UCSD-AML1 (cell line): Measurements from ENCODE around the gene ITGAD.
"Not testable (repeated sequence)": the region's sequence is repeated elsewhere in the genome, so short reads cannot be mapped to it uniquely, and the experiment has no call there.

ENCODE experiments used
- DNase-seq: peaks from one replicate; lab custom pipeline; 2025; ENCODE audit not compliant: unreplicated experiment; lab: John Stamatoyannopoulos, UW

The ITGAD gene

DNA sequence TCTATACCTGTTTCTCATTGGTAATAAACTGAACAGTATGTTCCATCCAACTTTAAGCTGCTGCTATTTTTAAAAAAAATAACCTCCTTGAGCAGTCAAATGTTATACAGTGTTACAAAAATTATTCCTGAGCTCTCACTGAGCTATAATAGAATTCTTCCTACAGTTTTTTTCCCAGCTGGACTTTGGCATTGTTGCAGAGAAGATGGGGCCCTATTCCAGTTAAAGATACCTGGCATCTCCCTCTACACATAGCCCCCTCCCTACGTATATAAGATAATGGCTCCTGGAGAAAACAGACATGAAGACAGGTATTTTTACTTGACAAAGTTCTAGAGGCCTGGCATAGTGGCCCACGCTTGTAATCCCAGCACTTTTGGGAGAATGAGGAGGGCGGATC lies 36.7 kb downstream of the ITGAD start:
- no peak for DNase-seq

DNA sequence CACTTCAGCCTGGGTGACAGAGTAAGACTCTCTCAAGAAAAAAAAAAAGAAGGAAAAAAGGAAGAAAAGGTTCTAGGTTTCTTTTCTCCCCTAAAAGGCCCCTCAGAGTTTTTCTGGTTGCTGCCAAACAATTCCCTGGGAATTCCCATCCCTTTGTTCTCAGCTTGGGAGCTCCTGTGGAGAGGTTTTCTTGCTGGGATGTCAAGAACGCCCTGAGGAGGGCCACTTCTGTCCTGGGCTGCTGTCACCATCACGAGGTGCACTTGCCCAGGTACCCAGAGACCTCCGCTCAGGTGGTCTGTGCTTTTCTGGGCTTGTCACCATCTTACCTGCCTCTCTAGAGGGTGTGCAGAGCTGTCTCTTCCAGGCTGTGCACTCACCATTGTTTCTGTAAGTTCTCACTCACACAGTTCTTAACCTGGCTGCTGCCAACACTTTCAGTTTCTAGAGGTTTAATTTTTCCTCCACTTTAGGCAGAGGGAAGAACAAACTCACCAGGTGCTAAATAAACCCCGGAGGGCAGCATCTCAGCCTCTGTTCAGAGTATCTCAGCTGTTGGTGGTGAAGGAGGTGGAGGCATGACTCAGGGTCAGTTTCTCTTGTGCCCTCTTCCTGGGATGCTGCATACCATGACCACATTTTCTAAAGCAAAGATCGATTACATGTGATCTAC lies 37.4 kb downstream of the ITGAD start:
- DNase-seq: no peak

DNA sequence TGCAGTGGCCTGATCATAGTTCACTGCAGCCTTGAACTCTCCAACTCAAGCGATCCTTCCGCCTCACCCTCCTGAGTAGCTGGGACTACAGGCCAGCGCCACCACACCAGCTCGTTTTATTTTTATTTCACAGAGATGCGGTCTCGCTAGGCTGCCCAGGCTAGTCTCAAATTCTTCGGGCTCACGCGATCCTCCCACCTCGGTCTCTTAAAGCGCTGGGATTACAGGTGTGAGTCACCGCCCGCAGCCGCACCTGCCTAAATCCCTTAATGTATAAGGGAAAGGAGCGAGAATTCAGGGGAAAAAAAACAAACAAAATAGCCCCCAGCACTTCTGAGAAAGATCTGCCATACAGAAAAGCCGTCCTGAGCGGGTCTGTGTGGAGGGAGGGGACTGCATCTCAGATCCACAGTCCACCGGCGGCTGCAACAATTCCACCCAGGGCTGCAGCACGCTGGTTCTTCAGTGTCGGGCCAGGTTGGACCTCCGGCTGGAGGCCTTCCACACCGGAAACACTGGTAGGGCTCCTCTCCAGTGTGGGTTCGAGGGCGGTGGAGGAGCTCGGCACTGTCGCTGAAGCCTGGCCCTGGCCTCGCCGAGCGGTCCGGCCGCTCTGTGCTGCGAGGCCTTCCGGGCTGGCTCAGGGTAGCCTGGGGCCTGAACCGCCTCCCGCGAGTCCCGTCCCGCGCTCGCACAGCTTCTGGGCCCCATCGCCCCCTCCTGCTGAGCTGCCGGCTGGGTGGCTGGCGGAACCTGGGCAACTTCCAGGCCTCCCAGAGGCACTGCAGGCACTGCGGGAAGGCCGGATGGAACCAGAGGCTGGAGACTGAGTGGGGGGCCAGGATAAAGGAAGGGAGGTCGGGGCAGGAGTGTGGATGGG lies 42.4 kb downstream of the ITGAD start:
- DNase-seq: no peak

DNA sequence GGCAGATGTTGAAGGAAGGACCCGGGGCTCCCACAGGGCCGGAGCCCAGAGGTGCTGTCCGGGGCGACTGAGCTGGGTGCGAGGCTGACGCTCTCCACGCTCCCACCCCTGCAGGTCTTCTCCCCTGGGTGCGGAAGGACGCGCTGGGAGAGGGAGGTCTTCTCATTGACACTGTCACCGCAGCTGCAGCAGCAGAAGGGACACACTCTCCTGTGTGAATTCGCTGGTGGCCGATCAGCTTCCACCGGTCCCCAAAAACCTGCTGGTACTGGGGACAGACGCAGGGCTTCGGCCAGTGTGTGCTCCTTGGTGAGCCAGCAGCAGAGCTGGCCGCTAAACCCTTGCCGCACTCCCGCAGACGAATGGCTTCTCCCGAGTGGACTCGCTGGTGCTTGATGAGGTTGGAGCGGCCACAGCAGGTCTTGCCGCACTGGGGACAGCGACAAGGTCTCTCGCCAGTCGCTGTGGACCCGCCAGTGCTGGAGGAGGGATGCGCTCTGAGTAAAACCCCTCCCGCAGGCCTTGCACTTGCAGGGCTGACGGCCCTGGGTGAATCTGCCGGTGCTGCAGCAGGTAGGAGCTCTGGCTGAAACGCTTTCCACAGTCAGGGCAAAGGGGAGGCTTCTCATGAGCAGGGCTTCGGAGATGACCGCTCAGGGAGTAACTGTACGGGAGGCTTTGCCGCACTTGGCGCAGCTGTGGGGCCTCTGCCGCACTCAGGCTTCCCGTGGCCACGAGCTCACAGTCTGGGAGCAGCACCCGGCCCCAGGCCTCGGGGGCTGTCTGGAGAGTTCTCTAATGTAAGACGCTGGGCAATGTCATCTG lies 43.3 kb downstream of the ITGAD start:
- DNase-seq: no peak

DNA sequence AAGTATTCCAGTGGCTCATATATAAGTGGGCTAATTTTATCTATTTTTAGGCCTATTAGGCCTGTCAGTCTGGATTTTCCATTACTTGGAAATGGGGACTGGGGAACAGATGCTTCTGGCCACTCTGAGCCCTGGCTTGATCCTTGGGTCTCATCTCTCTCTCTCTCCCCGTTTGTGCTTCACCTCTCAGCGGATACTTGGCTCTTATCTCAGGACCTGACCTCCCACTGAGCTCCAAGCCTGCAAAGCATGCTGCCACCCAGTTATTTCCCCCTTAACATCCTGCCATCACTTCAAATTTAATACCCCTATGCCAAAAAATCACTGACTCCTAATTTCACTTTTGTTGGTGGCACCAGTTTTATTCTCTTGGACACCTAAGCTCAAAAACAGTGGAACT lies 45.3 kb downstream of the ITGAD start:
- no peak for DNase-seq

DNA sequence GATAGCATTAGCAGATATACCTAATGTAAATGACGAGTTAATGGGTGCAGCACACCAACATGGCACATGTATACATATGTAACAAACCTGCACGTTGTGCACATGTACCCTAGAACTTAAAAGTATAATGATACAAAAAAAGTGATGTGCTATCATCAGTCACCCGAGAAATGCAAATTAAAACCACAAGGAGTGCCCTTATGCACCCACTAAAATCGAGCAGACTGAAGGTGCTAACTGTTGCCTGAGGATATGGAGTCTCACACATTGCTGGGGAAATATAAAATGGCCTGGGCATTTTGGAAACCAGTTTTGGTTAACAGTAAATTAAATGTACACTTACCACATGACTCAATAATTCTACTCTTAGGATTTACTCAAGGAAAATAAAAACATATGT lies 45.9 kb downstream of the ITGAD start:
- not testable (repeated sequence) for DNase-seq

DNA sequence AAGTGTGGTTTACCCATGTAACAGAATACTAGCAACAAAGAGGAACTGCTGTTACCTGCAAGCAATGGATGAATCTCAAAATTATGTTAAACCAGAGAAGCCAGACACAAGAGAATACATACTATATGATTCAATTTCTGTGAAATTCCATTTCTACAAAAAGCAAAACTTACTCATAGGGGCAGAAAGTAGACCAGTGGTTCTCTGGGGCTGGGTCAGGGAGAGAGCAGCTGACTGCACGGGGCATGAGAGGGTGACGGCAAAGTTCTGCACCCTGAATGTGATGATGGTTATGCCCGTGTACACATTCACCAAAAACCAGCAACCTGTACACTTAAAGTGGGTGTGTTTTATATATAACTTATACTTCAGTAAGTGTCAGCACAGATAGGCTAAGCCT lies 46.4 kb downstream of the ITGAD start:
- no peak for DNase-seq

DNA sequence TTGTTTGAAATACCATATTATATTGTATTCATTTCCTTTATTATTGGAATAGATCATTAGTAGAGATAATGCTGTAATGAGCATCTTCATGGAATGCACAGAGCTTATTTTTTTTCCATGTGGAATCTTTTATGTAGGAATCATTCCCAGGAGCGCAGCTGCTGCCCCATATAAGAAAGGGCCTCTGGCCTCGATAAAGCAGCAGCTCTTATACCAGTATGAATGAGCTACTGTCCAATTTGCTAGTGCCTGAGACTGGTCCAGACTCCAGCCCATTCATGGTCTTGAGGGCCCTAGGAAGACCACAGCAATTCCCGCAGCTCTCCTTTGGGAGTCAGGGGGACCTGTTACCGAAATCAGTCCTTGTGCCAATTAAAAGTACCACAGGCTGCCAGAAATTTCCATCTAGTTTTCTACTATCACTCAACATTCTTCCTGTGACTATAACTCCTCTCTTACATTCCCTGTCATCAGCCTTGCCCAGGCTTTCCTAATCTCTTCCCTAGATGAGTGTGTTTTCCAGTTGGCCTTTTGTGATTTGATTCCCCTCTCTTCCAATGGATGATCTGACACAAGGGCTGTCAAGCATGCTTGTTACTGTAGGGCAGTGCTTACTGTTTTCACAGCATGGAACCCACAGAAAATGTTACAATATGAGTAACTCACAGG lies 47.5 kb downstream of the ITGAD start:
- no peak for DNase-seq

DNA sequence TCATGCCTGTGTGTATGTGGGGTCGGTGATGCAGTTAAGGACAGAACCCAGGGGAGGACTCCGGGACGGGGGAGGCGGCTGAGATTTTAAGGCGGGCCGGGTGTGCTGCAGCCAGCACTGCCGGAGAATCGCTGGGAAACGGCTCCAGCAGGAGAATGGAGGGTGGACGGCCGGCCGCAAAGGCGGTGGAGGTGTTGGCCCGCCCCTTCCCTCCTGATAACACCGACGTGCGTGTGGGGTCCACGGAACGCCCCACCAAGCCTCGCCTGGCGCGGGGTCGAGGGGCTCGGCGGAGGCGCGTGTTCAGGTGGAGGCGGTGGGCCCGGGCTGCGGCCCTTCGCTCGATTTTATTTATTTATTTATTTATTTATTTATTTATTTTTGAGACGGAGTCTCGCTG lies 48.8 kb downstream of the ITGAD start:
- DNase-seq: no peak

DNA sequence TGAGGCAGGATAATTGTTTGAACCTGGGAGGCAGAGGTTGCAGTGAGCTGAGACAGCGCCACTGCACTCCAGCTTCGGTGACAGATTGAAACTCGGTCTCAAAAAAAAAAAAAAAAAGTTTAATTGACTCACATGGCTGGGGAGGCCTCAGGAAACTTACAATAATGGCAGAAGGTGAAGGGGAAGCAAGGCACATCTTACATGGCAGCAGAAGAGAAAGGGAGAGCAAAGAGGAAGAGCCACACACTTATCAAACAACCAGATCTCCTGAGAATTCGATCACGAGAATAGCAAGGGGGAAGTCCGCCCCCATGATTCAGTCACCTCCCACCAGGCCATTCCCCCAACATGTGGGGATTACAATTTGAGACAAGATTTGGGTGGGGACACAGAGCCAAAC lies 52.8 kb downstream of the ITGAD start:
- DNase-seq: not testable (repeated sequence)

DNA sequence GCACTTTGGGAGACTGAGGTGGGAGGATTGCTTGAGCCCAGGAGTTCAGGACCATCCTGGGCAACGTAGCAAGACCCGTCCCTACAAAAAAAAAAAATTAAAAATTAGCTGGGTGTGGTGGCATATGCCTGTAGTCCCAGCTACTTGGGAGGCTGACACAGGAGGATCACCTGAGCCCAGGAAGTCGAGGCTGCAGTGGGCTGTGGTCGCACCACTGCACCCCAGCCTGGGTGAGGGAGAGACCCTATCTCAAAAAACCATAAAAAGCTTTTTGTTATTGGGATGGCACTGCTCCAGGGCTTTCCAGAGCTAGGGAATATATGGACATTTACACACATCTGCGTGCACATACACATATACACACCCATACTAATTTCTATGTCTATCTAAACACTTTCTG lies 58.1 kb downstream of the ITGAD start:
- no peak for DNase-seq

DNA sequence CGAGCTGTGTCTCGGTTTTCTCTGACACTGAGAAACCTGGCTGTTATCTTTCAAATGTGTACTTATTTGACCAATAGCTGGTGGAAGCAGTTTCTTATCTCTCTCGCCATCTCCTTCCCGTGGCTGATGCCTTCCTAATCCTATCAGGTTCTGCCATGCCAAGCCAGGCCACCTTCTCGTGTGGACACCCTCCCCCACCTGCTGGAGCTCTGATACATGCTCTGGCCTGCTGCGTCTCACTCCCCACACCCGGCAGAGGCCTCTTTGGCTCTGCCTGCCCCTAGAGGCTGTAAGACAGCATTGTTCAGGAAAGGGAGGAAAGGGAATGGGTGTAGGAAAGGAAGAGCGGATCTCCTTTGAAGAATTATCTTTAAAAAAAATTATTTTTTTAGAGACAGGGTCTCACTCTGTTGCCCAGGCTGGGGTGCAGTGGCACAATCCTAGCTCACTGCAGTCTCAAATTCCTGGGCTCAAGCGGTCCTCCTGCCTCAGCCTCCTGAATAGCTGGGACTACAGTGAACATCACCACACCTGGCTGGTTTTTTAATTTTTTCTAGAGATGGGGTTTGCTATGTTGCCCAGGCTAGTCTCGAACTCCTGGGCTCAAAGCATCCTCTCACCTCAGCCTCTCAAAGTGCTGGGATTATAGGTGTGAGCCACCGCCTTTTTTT lies 58.7 kb downstream of the ITGAD start:
- peak; percentile 60 for DNase-seq

DNA sequence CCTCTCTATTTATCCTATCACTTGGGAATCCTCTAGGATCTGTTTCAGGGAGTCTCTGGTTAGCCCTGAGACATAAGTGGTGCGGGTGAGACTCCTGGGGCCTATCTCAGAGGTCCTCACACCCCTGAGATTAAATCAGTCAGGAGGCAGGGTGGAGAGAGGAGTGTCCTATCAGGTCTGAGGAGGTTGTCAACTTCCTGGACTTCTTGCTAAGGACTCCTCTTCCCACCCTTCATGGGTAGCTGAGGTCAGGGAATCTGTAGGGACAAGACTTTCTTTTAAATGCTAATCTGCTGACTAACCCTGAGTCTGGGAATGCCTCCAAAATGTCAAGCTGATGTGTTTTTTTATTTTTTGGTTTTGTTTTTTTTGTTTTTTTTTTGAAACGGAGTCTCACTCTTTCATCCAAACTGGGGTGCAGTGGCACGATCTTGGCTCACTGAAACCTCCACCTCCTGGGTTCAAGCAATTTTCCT lies 59.5 kb downstream of the ITGAD start:
- no peak for DNase-seq

DNA sequence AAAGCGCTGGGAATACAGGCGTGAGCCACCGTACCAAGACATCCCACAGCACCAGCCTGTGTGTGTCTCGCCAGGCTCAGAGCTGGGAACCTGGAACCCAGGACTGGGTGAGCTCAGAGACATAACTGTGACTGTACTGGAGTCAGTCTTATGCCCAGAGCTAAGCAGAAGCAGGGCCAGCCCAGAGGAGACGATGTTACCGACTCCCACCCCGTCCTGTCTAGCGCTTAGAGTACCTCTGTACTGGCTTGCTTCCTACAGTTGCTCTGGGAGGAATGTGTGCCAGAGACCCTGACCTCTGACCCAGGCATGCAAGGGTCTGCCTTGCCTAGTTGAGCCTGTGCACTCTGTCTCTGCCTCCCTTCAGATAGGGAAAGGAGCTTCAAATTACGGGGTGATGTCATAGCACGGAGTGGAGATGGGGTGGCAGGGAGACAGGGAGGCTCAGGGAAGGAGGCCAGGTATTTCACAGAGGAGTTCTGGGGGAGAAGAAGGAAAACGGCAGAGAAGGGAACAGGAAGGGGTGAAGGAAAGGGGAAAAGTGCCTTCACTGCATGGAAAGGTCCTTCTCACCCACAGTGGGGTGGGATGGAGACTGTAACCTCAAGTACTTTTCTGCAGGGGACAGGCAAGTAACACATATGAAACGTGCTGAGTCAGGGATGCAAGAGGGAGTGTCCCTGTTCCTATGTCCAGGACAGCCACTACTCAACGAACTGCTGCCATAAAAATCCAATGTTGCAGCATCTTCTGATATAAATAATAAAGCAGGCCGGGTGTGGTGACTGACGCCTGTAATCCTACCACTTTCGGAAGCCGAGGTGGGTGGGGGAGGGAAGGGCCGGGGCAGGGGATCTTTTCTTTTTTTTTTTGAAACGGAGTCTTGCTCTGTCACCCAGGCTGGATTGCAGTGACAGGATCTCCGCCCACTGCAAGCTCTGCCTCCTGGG lies 60.4 kb downstream of the ITGAD start:
- DNase-seq: no peak

DNA sequence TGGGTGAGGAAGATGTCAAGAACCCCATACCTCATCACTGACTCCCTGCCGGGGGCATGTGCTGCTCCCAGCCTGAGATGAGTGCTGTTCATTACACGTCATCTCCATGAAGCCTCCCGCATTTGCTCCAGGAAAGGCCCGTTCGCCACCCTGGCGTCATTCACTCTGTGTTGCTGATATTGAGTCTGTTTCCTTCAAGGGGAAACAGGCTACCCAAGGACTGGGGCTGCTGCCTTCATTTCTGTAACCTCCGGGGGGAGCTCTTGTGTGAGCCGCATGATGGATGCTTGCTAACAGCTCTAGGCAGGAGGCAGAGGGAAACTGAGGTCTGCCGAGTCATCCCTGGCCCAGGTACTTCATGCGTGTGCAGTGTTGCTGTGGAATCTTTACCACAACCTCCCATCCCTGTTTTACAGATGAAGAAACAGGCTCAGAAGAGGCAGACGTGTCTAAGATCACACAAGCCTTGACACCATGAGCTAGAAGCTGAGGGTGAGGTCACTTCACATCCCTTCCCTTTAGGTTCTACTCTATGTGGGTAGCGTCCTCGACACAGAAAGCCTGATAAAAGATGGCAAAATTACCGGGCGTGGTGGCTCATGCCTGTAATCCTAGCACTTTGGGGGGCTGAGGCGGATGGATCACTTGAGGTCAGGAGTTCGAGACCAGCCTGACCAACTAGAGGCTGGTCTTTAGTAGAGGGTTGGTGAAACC lies 62.6 kb downstream of the ITGAD start:
- peak; percentile 47 for DNase-seq

DNA sequence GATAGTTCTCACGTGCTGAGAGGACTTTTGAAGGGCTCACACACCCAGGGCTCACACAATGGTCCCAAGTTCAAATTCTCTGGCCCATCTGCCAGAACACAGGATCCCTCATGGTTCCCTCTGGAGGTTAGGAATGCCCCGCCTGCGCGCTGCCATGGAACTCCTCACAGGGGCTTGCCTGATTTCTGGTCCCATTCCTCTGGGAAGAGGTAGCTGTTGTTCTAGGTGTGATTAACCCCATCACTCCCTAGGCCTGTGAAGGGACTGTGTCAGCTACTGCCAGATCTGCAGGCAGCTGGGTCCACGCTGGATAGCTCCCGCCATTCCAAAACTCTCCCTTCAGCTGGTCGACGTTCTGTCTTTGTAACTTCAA lies 63.8 kb downstream of the ITGAD start:
- DNase-seq: no peak

DNA sequence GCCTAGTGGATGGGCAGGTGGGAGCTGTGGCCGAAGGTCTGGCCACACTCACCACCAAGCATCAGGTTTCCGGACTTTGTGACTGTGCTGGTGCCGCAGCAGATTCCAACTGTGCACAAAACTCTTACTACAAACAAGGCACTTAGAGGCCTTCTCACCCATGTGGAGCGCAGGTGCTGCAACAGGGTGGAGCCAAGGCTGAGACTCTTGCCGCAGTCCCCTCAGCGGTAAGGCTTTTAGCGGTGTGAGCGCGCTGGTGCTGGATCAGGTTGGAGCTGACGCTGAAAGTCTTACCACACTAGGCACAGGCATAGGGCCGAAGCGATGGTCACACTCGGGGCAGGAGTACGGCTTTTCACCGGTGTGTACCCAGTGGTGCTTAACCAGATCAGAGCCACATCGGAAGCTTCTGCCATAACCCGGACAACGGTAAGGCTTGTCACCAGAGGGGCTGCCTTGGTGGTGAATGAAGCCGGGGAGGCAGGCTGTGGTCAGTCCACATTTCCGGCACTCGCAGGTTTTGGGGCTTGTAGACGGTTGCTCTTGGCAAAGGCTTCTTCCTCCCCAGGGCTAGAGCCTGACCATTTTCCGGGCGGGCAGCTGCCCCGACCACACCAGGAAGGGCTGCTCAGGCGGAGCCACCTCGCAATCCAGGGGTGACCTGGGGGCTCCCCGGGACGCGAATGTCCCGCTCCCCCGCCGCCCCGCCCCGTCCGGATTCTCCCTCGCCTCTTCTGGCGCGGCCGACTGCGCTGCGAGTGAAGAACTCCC lies 65.1 kb downstream of the ITGAD start:
- peak; percentile 80 for DNase-seq
